Tibial nerve (tissue), 4 donors: ENCODE measurements around the gene STK25. TPM values are rescaled to one million over a fixed set of nuclear protein-coding genes. Genes with fewer than 3 reads are reported as not detected.
"Not testable (repeated sequence)": the region's sequence is repeated elsewhere in the genome, so short reads cannot be mapped to it uniquely, and the experiment has no call there.

Experiments
- DNase-seq, 2 donors: peaks; one replicate each; pipeline ENCODE4 v3.0.0-alpha.2; 2019; ENCODE audit warnings: low spot score in 2 of 2
- H3K27ac ChIP-seq, 4 donors: fragments of 200-600 bp; sonication (generic) in 3 of 4; one replicate each; pipeline ENCODE4 v1.5.1; 2017 to 2019; ENCODE audit warnings: mild to moderate bottlenecking in 1 of 4
- H3K27me3 ChIP-seq, 2 donors: fragments of 200-600 bp; sonication (generic) in 1 of 2; one replicate each; pipeline versions ENCODE4 v1.5.1 to v1.6.0; 2017 to 2019
- H3K36me3 ChIP-seq, 3 donors: fragments of 200-600 bp; sonication (generic); one replicate each; pipeline ENCODE4 v1.5.1; 2018 to 2019
- H3K4me1 ChIP-seq, 4 donors: fragments of 200-600 bp; sonication (generic) in 3 of 4; one replicate each; pipeline ENCODE4 v1.5.1; 2017 to 2019
- H3K4me3 ChIP-seq, 4 donors: fragments of 200-600 bp; sonication (generic) in 3 of 4; one replicate each; pipeline ENCODE4 v1.5.1; 2017 to 2019; ENCODE audit warnings: mild to moderate bottlenecking in 1 of 4, moderate library complexity in 1 of 4
- H3K9me3 ChIP-seq, 4 donors: fragments of 200-600 bp; sonication (generic) in 3 of 4; one replicate each; pipeline ENCODE4 v1.5.1; 2017 to 2019
- EP300 ChIP-seq, 2 donors: sonication (generic); formaldehyde crosslinking; IDR thresholded peaks; one replicate each; pipeline ENCODE4 v1.6.1; 2017; ENCODE audit warnings: antibody characterized with exemption in 2 of 2, mild to moderate bottlenecking in 1 of 2
- POLR2A ChIP-seq, 2 donors: fragments of 450-650 bp; IDR thresholded peaks; one replicate each; pipeline ENCODE4 v1.6.1; 2017; ENCODE audit warnings: antibody characterized with exemption in 2 of 2, mild to moderate bottlenecking in 2 of 2, moderate library complexity in 2 of 2
- WGBS, 2 donors: methylation state at CpG; one replicate each; pipeline ENCODE4 v1.1.5; 2018; 5-methylcytosine and 5-hydroxymethylcytosine counted together
- total RNA-seq, 4 donors: library from RNA; depleted of rRNA; stranded (reverse); fragments of >200 nt; gene quantifications; one replicate each; pipeline ENCODE4 v1.1.0, GENCODE V29; 2016
- TF ChIP-seq, protein P1 (sequence below), 5 experiments: fragments of 200-600 bp in 3 of 5; fragments of 450-650 bp in 2 of 5; sonication (generic) in 3 of 5; IDR thresholded peaks; one replicate each; pipeline ENCODE4 v1.5.1; 2016 to 2019; ENCODE audit warnings: antibody characterized with exemption in 5 of 5, mild to moderate bottlenecking in 3 of 5, moderate library complexity in 2 of 5

STK25 gene
- total RNA-seq, 4 donors from 2014 or later: 234 to 301 (median 275) TPM

DNA sequence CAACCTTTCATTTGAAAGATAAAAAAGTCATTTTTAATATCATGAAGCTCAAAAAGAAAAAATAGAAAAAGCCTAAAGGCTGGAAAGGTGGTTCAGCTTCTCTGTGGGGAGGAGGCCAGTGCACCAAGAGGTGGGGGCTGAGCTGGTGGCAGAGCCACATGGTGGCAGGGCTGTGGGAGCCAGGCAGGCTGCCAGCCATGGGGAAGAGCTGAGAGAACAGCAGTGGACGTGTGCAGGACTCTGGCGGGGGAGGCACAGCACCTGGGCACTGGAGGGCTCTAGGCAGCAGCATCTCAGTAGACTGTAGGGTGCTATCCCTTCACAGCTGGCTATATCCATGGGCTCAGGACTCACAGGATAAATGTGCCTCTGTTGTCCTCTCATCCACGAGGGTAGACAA lies 47.8 kb downstream of the STK25 start:
- Histone ChIP-seq H3K36me3 (peaks cover 0 to 34% (median 0%) of the 10 kb centered on the region in 3 donors), H3K9me3 (no peaks in the 10 kb centered on the region), H3K27ac (no peak overlapping the region), H3K4me1 (no peaks in the 10 kb centered on the region), H3K4me3 (no peak overlapping the region), H3K27me3 (no peaks in the 10 kb centered on the region)
- 67 to 74% methylated on average over 3 of the region's 3 CpGs for WGBS, 2 donors
- DNase-seq: no peak
- TF ChIP-seq, protein P1, sequence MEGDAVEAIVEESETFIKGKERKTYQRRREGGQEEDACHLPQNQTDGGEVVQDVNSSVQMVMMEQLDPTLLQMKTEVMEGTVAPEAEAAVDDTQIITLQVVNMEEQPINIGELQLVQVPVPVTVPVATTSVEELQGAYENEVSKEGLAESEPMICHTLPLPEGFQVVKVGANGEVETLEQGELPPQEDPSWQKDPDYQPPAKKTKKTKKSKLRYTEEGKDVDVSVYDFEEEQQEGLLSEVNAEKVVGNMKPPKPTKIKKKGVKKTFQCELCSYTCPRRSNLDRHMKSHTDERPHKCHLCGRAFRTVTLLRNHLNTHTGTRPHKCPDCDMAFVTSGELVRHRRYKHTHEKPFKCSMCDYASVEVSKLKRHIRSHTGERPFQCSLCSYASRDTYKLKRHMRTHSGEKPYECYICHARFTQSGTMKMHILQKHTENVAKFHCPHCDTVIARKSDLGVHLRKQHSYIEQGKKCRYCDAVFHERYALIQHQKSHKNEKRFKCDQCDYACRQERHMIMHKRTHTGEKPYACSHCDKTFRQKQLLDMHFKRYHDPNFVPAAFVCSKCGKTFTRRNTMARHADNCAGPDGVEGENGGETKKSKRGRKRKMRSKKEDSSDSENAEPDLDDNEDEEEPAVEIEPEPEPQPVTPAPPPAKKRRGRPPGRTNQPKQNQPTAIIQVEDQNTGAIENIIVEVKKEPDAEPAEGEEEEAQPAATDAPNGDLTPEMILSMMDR (IDR thresholded peaks at IDR 0.05): no peak
- no peak for TF ChIP-seq EP300 (IDR thresholded peaks at IDR 0.05)
- TF ChIP-seq POLR2A (IDR thresholded peaks at IDR 0.05): no peak

DNA sequence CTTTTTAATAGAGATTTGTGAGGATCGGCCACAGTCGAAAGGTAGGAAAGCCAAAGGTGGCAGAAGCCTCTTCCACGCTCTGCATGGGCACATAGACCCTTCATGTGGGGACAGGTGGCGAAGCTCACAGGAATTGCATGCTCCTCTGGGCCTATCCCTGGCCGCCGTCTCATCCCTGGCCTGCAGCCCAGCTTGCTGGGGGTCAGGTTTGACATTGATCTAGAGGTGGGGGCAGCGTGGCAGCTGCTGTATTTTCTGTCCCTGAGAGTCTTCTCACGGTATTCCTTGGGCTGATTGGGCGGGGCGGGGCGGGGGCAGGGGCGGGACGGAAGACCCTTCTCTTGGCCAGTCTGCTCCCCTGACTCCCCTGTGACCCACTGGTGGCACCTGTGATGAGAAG lies 48.9 kb downstream of the STK25 start:
- H3K36me3 ChIP-seq: peaks cover 0 to 23% (median 0%) of the 10 kb centered on the region in 3 donors
- no peak overlapping the region for H3K4me3 ChIP-seq
- no peak overlapping the region for H3K27ac ChIP-seq
- no peak for DNase-seq
- H3K9me3 ChIP-seq: no peaks in the 10 kb centered on the region
- H3K4me1 ChIP-seq: no peaks in the 10 kb centered on the region
- no peaks in the 10 kb centered on the region for H3K27me3 ChIP-seq
- TF ChIP-seq POLR2A (IDR thresholded peaks at IDR 0.05) (no peak), EP300 (IDR thresholded peaks at IDR 0.05) (no peak)
- TF ChIP-seq, protein P1 (IDR thresholded peaks at IDR 0.05): no peak
- WGBS, 2 donors: 83 to 92% methylated on average over 9 to 13 of the region's 13 CpGs

DNA sequence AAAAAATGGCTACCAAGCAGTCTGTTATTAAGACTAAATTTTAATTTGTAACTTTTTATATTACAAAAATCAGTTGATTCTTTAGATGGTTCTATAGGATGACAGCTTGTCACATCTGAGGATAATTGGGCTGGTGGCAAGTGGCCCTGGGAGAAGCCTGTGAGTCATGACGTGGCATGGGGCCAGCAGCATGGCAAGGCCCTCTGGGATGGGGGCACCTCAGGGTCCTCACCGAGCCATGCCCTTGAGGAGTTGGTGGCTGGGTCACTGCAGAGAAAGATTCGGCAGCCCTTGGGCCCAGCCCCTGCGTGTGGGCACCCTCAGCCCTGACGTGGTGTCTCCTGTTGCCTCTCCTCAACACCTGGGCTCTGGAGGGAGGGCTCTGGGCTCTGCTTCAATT lies 49.7 kb downstream of the STK25 start:
- Histone ChIP-seq H3K27ac (no peak overlapping the region), H3K27me3 (no peaks in the 10 kb centered on the region), H3K9me3 (no peaks in the 10 kb centered on the region), H3K4me3 (no peak overlapping the region), H3K36me3 (peaks cover 0 to 15% (median 0%) of the 10 kb centered on the region in 3 donors), H3K4me1 (no peaks in the 10 kb centered on the region)
- DNase-seq: no peak
- TF ChIP-seq, protein P1 (IDR thresholded peaks at IDR 0.05): no peak
- TF ChIP-seq EP300 (IDR thresholded peaks at IDR 0.05) (no peak), POLR2A (IDR thresholded peaks at IDR 0.05) (no peak)
- WGBS, 2 donors: 65 to 69% methylated on average over 4 to 5 of the region's 5 CpGs

DNA sequence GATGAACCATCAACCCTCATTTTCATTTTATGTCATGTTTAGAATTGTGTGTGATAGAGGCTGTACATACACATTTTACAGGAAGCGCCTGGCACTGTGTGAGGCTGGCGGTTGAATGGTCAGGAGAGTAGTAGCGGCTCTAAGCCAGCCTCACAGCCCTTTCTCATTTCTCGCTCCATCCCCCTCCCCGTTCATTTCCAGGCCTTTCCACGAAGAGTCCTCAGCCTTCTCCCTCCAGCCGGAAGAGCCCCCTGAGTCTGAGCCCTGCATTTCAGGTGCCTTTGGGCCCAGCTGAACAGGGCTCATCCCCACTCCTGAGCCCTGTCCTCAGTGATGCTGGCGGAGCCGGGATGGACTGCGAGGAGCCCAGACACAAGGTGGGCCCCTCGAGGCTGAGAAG lies 51.8 kb downstream of the STK25 start:
- no peak for DNase-seq
- Histone ChIP-seq H3K36me3 (no peaks in the 10 kb centered on the region), H3K27me3 (no peaks in the 10 kb centered on the region), H3K27ac (no peak overlapping the region), H3K9me3 (no peaks in the 10 kb centered on the region), H3K4me3 (no peak overlapping the region), H3K4me1 (no peaks in the 10 kb centered on the region)
- WGBS, 2 donors: 81 to 87% methylated on average over 8 to 10 of the region's 11 CpGs
- TF ChIP-seq, protein P1 (IDR thresholded peaks at IDR 0.05): no peak
- TF ChIP-seq POLR2A (IDR thresholded peaks at IDR 0.05) (no peak), EP300 (IDR thresholded peaks at IDR 0.05) (no peak)

DNA sequence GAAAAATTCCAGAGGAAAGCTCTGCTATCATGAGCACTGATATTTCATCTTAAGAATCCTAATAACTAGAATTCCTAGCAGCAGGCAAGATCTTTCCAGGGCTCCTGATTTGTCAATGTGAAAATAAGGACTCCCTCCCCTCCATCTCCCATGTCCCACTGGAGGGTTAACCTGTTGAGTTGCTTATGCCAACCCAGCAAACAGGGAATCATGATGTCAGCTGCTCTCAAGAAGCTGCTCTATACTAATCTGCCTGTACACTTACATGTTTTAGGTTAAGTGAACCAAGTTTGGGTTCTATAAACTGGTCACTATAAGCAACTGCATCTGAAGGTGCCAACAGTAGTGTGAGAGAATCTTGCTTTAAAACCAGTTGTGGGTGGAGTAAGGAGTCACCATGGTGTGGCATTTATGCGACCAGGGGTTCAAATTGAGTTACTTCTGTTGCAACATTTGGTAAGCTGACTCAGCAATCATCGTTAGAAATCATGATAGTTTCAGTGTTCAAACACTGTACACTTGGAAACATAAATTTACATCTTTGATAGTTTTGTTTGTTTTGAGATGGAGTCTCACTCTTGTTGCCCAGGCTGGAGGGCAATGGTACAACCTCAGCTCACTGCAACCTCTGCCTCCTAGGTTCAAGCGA lies 53.4 kb downstream of the STK25 start:
- no peak overlapping the region for H3K4me3 ChIP-seq
- 67 to 75% methylated on average over 3 of the region's 3 CpGs for WGBS, 2 donors
- DNase-seq: no peak
- no peaks in the 10 kb centered on the region for H3K9me3 ChIP-seq
- no peaks in the 10 kb centered on the region for H3K27me3 ChIP-seq
- no peak overlapping the region for H3K27ac ChIP-seq
- H3K36me3 ChIP-seq: peaks cover 0 to 8% (median 0%) of the 10 kb centered on the region in 3 donors
- no peak for TF ChIP-seq POLR2A (IDR thresholded peaks at IDR 0.05)
- no peaks in the 10 kb centered on the region for H3K4me1 ChIP-seq

DNA sequence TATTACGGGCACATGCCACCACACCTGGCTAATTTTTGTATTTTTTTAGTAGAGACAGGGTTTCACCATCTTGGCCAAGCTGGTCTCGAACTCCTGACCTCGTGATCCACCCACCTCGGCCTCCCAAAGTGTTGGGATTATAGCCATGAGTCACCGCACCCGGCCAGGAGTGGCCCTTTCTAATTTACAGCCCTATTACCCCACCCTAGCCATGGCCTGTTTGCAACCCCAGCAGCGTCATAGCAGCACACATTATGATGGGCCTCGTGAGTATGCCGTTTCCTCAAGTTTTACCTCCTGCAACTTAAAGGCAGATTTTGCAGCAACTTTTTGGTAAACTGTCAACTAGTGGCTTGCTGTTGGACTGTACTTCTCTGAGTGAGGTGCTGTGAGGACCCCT lies 54.5 kb downstream of the STK25 start:
- not testable (repeated sequence) for H3K9me3 ChIP-seq, DNase-seq, H3K27me3 ChIP-seq, H3K4me1 ChIP-seq, H3K27ac ChIP-seq, H3K4me3 ChIP-seq
- 75 to 83% methylated on average over 9 of the region's 9 CpGs for WGBS, 2 donors
- peaks cover 0 to 15% (median 0%) of the 10 kb centered on the region in 3 donors for H3K36me3 ChIP-seq
